PC-9 (cell line): ENCODE results near the gene ARSI. TPM values are rescaled to one million over a fixed set of nuclear protein-coding genes. Genes with fewer than 3 reads are reported as not detected.

Experiments used
- BruUV-seq: library from RNA; stranded (reverse); fragments of 400-500 nt; replicated peaks from 2 replicates; lab custom pipeline; 2021; lab: Mats Ljungman, UMichigan
- CTCF ChIA-PET: fragments of 300-600 bp; sonication (Branson Sonifier 250); formaldehyde crosslinking; loops from one replicate; lab custom pipeline; 2022; ENCODE audit warnings: antibody characterized with exemption; lab: Charles Lee
- POLR2A ChIA-PET: fragments of 300-600 bp; sonication (Branson Sonifier 250); formaldehyde crosslinking; loops from one replicate; lab custom pipeline; 2022; ENCODE audit warnings: antibody characterized with exemption; ENCODE audit not compliant: unreplicated experiment; lab: Charles Lee
- DNase-seq, 2 experiments: peaks; one replicate each; pipeline versions ENCODE4 v3.0.0 to v3.0.0-alpha.2; 2015 to 2022; ENCODE audit warnings: mixed read lengths in 1 of 2
- H2AFZ ChIP-seq: fragments of 200-600 bp; sonication (generic); 2 replicates; pipeline ENCODE4 v1.8.1; 2017; ENCODE audit warnings: antibody characterized with exemption
- H3F3A ChIP-seq: fragments of 200-600 bp; sonication (generic); 2 replicates; pipeline ENCODE4 v1.8.1; 2017; ENCODE audit warnings: antibody characterized with exemption, mild to moderate bottlenecking, low read depth; ENCODE audit not compliant: insufficient read depth
- H3K27ac ChIP-seq: fragments of 200-600 bp; sonication (generic); 2 replicates; pipeline ENCODE4 v1.6.1; 2016; ENCODE audit warnings: mixed run types
- H3K27me3 ChIP-seq: fragments of 200-600 bp; sonication (generic); 2 replicates; pipeline ENCODE4 v1.6.1; 2016; ENCODE audit warnings: low read depth, mixed run types; ENCODE audit not compliant: insufficient read depth
- H3K36me3 ChIP-seq: fragments of 200-600 bp; sonication (generic); 2 replicates; pipeline ENCODE4 v1.6.1; 2016; ENCODE audit warnings: low read depth, mixed run types
- H3K4me1 ChIP-seq: fragments of 200-600 bp; sonication (generic); replicated peaks from 2 replicates; pipeline ENCODE4 v1.6.1; 2016; ENCODE audit warnings: mixed run types; ENCODE audit not compliant: insufficient read depth
- H3K4me2 ChIP-seq: fragments of 200-600 bp; sonication (generic); 2 replicates; pipeline ENCODE4 v1.6.1; 2017; ENCODE audit warnings: mixed run types
- H3K4me3 ChIP-seq: fragments of 200-600 bp; sonication (generic); 2 replicates; pipeline ENCODE4 v1.6.1; 2016; ENCODE audit warnings: mixed run types
- H3K79me2 ChIP-seq: fragments of 200-600 bp; sonication (generic); 2 replicates; pipeline ENCODE4 v1.6.1; 2017; ENCODE audit warnings: low read depth, mixed run types
- H3K9me2 ChIP-seq: fragments of 200-600 bp; sonication (generic); 2 replicates; pipeline ENCODE4 v1.8.1; 2017; ENCODE audit warnings: mild to moderate bottlenecking; ENCODE audit not compliant: insufficient read depth
- H3K9me3 ChIP-seq: fragments of 200-600 bp; sonication (generic); 2 replicates; pipeline ENCODE4 v1.8.1; 2016; ENCODE audit warnings: low read depth; ENCODE audit not compliant: insufficient read depth
- H4K20me1 ChIP-seq: fragments of 200-600 bp; sonication (generic); 2 replicates; pipeline ENCODE4 v1.8.1; 2017; ENCODE audit not compliant: insufficient read depth
- EZH2 ChIP-seq: fragments of 200-600 bp; sonication (generic); IDR thresholded peaks from 2 replicates; pipeline ENCODE4 v1.8.0; 2017; ENCODE audit warnings: antibody characterized with exemption, low read depth
- intact Hi-C: fragments of 100-400 bp; cut with micrococcal nuclease; formaldehyde crosslinking; loops from one replicate; pipeline ENCODE4 v1.10.0; 2022; ENCODE audit not compliant: unreplicated experiment
- total RNA-seq: library from RNA; stranded (reverse); gene quantifications from 2 replicates; pipeline ENCODE4 v1.2.3, GENCODE V29; 2021
- TF ChIP-seq, protein P1 (sequence below): fragments of 200-600 bp; sonication (generic); conservative IDR thresholded peaks from 2 replicates; pipeline ENCODE4 v1.6.1; 2017; ENCODE audit warnings: mixed run types, antibody characterized with exemption, mild to moderate bottlenecking, moderate library complexity

The ARSI gene
- total RNA-seq, 1 experiment from 2014 or later: 2.6 TPM

DNA sequence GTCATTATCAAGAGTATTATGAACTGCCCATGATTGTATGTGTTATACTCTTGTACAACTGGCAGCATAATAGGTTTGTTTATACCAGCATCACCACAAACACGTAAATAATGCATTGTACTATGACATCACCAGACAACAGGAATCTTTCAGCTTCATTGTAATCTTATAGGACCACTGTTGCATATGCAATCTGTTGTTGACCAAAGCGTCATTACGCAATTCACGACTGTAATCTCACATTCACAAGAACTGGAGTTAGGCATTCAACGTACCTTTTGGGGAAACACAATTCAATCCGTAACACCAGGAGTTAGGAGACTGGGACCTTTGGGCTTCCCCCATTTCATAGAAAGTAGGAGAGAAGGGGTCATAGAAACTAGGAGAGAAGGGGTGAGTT, 20.4 kb upstream of the ARSI start:
- TF ChIP-seq EZH2: no peak
- TF ChIP-seq, protein P1, sequence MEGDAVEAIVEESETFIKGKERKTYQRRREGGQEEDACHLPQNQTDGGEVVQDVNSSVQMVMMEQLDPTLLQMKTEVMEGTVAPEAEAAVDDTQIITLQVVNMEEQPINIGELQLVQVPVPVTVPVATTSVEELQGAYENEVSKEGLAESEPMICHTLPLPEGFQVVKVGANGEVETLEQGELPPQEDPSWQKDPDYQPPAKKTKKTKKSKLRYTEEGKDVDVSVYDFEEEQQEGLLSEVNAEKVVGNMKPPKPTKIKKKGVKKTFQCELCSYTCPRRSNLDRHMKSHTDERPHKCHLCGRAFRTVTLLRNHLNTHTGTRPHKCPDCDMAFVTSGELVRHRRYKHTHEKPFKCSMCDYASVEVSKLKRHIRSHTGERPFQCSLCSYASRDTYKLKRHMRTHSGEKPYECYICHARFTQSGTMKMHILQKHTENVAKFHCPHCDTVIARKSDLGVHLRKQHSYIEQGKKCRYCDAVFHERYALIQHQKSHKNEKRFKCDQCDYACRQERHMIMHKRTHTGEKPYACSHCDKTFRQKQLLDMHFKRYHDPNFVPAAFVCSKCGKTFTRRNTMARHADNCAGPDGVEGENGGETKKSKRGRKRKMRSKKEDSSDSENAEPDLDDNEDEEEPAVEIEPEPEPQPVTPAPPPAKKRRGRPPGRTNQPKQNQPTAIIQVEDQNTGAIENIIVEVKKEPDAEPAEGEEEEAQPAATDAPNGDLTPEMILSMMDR: no peak

DNA sequence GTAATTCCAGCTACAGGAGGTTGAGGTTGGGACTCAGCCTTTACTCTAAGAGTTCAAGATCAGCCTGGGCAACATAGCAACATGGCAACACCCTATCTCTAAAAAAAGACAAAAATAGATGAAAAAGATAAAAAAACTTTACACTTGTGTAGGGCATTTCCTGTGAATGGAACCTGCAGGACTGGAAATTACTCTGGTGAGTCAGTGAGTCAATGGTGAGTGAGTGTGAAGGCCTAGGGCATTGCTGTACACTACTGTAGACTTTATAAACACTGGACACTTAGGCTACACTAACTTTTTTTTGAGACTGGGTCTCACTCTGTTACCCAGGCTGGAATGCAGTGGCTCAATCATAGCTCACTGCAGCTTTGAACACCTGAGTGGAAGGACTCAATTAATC, 19.5 kb upstream of the ARSI start:
- Histone ChIP-seq H3K27ac (peak overlapping the region; percentile 81), H3K9me2 (no peaks in the 10 kb centered on the region), H3K36me3 (no peaks in the 10 kb centered on the region), H3K9me3 (no peaks in the 10 kb centered on the region), H3K79me2 (no peaks in the 10 kb centered on the region), H3K4me3 (no peak overlapping the region), H3K4me1 (peaks cover 60% of the 10 kb centered on the region), H3K27me3 (no peaks in the 10 kb centered on the region), H4K20me1 (no peaks in the 10 kb centered on the region), H3K4me2 (peak overlapping the region; percentile 68), H2AFZ (no peak overlapping the region), H3F3A (peaks cover 45% of the 10 kb centered on the region)
- intact Hi-C loops: loop anchor here (5.0 kb wide), 1 partner anchor 60 kb away; no protein-coding TSS in a partner anchor
- BruUV-seq: no TSS peak
- no peak for TF ChIP-seq EZH2
- TF ChIP-seq, protein P1: no peak
- ChIA-PET POLR2A (interaction anchor here (0.6 kb wide), 2 partner anchors 19 to 210 kb away, joined by 3 read pairs; no protein-coding TSS in a partner anchor), CTCF (interaction anchor here (0.7 kb wide), 1 partner anchor 1169 kb away, joined by 4 read pairs; no protein-coding TSS in a partner anchor)
- DNase-seq: peak; percentile 67 to 93

More for the DNA sequence above, 20.4 kb upstream of the ARSI start:
- intact Hi-C loops: loop anchor here (5.0 kb wide), 1 partner anchor 61 kb away; no protein-coding TSS in a partner anchor
- no peak overlapping the region for H3K4me2 ChIP-seq
- no peak overlapping the region for H3K4me3 ChIP-seq
- no peaks in the 10 kb centered on the region for H3K9me3 ChIP-seq
- H2AFZ ChIP-seq: no peak overlapping the region
- BruUV-seq: no TSS peak
- DNase-seq: peak in 1 of 2 experiments; percentile 43
- H3K36me3 ChIP-seq: no peaks in the 10 kb centered on the region
- H3K27ac ChIP-seq: 0 out of 2 replicates have a peak overlapping the region, but pooled peaks have one; percentile 20
- POLR2A ChIA-PET: interaction anchor here (0.6 kb wide), 1 partner anchor 20 kb away, joined by 3 read pairs; no protein-coding TSS in a partner anchor
- no peaks in the 10 kb centered on the region for H3K79me2 ChIP-seq
- CTCF ChIA-PET: interaction anchor here (0.7 kb wide), 1 partner anchor 1170 kb away, joined by 4 read pairs; no protein-coding TSS in a partner anchor
- H3K4me1 ChIP-seq: peaks cover 51% of the 10 kb centered on the region
- no peaks in the 10 kb centered on the region for H4K20me1 ChIP-seq
- no peaks in the 10 kb centered on the region for H3K27me3 ChIP-seq
- H3K9me2 ChIP-seq: no peaks in the 10 kb centered on the region
- H3F3A ChIP-seq: peaks cover 37% of the 10 kb centered on the region

DNA sequence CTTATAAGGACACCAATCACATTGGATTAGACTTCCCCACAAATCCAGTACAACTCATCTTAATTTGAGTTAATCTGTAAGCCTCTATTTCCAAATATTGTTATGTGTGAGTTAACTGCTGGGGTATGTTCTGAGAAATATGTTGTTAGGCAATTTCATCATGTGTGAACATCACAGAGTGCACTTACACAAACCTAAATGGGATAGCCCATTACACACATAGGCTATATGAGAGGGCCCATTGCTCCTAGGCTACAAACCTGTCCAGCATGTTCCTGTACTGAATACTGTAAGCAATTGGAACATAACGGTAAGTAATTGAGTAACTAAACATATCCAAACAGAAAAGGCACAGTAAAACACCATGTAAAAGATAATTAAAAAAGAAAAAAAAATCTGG, 19.1 kb upstream of the ARSI start:
- H3K79me2 ChIP-seq: no peaks in the 10 kb centered on the region
- intact Hi-C loops: loop anchor here (2.0 to 5.0 kb wide), 2 partner anchors 29 to 59 kb away; no protein-coding TSS in a partner anchor
- H3K4me3 ChIP-seq: no peak overlapping the region
- no peaks in the 10 kb centered on the region for H4K20me1 ChIP-seq
- H3K9me2 ChIP-seq: no peaks in the 10 kb centered on the region
- BruUV-seq: no TSS peak
- H3K27me3 ChIP-seq: no peaks in the 10 kb centered on the region
- peak overlapping the region; percentile 68 for H3K4me2 ChIP-seq
- peak in 1 of 2 experiments; percentile 78 for DNase-seq
- H2AFZ ChIP-seq: no peak overlapping the region
- H3F3A ChIP-seq: peaks cover 48% of the 10 kb centered on the region
- H3K36me3 ChIP-seq: no peaks in the 10 kb centered on the region
- ChIA-PET POLR2A (interaction anchor here (0.6 kb wide), 1 partner anchor 209 kb away, joined by 3 read pairs; no protein-coding TSS in a partner anchor), CTCF (no interaction called here)
- no peaks in the 10 kb centered on the region for H3K9me3 ChIP-seq
- TF ChIP-seq EZH2: no peak
- TF ChIP-seq, protein P1: no peak
- H3K27ac ChIP-seq: peak overlapping the region; percentile 81
- H3K4me1 ChIP-seq: peaks cover 64% of the 10 kb centered on the region
